GM19351 (cell line): ENCODE results near the gene EPS15.
A peak's percentile ranks its signal among the peaks of the same experiment; 100 is the strongest.
"Not testable (repeated sequence)": the region's sequence is repeated elsewhere in the genome, so short reads cannot be mapped to it uniquely, and the experiment has no call there.

Experiments used
- ATAC-seq: cut with Tn5 transposase; IDR thresholded peaks from one replicate; pipeline ENCODE4 v1.9.1; 2021; ENCODE audit warnings: mild to moderate bottlenecking, moderate library complexity; ENCODE audit not compliant: unreplicated experiment

Gene EPS15

DNA sequence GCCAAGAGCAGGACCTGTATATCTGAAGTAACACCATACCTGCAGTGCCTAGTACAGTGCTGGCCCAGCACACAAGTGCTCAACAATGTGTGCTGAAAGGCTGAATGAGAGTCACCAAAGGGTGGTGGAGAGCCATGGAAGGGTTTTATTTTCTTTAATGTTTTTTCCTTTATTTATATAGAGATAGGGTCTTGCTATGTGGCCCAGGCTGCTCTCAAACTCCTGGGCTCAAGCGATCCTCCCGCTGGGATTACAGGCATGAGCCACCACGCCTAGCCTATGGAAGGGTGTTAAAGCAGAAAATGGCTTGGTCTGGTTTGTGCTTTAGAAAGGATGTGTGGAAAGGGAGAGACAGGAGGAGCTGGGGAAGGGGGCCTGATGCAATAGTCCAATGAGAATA, 175.4 kb downstream of the EPS15 start:
- ATAC-seq: no peak

DNA sequence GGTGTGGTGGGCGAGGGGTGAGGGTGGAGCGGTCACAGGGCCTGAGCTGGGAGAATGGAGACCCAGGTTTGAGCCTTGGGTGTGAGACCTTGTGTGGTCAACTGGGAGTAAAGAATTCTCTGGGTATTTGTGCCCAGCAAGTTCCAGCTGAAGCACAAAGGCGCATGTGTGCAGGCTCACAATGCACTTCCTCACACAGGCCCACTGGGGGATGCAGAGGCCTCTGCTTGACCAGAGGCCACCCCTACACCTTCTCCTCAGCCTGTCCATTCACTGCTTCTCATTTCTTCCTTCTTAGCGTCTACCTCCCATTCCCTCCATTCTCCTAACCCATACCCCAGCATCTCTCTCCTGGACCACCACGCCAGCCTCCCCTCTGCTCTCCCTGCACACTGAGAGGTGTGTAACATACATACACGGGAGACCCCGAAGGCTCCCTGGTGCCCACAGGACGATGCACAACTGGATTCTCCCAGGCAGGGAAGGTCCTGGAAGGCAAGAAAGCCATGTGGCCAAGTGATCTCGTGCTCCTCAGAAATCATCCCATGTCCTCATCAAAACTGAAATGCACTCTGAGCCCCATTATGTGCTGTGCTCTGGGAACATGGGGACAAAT, 176.4 kb downstream of the EPS15 start:
- ATAC-seq: no peak

DNA sequence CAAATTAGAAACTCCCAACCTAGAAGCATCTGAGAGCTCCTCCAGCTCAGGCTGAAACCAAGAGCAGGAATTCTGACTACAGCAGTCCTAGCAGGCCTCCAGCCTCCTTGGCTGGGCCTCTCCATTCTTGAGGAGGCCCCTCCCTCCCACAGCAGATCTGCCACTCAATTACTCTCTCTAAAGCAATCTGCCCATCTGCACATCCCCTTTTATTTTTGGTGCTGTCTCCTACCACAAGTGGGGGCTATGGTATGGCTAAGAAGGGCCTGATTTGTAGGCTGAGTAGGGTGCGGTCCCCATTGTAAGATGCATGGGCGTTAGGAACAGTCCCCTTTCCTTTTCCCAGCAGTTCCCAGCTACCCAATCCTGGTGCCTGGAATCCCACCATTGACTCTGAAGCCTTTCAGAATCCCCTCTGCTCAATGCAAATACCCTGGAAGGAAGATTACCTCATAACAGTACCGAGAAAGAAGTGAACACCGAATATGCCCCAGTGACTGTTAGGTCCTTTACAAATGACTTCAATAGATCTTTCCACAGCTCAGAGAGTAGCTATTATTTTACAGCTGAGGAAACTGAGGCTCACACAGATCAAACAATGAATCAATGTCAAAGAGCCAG, 177.1 kb downstream of the EPS15 start:
- peak; percentile 65 for ATAC-seq

DNA sequence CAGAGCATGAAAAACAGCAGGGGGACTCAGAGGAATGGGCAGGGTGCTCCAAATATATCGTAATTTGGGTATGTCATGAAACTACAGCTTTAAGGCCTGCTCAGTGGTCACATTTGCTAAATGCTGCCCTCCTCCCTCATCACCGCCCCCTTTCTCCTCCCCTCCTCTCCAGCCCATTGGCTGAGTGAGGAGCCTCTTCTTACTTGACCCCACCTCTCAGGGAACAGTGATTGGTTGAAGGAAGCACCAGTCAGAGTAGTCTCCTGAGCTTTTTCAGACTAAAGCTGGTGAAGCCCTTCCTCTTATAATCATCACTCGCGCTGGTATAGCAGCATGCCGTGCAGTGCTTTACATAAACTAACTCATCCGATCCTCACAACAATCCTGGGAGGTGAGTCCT, 178.7 kb downstream of the EPS15 start:
- no peak for ATAC-seq

DNA sequence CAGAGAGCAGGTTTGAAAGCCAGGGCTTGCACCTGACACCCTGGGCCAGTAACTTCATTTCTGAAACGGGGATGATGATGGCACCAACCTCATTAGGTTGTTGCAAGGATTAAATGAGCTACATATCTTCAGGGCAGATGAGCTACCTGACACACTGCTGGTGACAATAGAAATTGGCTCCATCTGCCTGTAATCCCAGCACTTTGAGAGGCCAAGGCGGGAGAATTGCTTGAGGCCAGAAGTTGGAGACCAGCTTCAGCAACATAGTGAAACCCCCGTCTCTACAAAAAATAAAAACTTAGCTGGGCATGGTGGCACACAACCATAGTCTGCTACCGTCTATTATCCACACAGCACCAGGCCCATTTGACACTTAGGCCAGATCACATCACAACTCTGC, 182.4 kb downstream of the EPS15 start:
- no peak for ATAC-seq

DNA sequence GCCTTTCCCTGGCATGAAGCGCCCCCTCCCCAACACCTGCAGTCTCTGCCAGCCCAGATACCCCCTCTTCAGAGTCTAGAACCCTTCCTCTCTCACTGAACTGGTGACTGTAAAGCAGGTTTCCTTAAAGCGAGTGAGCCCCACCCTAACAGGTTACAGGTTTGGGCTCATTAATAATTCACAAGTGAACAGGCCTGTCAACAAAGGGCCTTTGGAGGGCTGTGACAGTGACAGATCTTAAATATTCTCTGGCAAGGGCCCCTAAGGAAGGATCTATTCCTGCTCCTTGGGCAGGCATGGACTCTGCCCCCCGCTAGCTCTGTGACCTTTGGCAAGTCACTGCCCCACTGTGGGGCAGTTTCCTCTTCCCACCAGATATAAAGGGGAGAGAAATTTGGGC, 183.1 kb downstream of the EPS15 start:
- ATAC-seq: no peak

DNA sequence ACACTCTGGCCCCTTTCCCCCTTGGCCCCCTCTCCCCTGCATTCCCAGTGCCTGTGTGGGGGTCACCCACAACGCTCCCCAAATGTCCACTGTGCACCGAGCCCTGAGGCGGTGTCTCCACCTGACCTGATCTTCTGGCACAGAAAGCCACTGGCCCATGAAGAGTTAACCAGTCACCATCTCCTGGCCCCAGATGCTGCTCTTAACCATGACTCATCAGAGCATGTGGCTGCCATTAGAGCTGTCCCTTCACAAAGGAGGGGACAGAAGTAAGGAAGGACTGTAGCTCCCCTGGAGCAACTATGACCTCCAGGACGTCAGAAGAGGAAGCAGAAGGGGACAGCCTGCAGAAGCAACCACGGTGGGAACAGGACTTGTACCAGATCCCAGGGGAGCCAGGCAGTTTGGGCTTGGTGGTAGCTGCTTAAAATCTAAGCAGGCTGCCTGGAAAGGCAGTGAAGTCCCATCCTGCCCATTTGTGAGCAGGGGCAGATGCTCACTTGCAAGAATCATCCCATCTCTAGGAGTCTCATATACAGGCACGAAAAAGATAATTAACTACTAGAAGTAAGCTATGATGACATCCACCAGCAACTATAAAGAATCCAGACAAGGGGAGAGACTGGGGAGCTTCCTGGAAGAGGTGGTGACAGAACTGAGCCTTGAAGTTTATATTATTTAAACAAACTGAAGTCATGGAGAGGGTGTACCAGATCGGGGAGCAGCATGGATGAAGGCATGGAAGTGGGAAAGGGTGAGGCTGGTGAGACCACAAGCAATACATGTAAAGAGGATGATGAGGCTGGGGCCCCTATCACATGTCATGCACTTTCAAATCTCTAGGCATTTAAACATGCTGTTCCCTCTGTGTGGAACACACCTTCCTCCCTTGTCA, 187.6 kb downstream of the EPS15 start:
- peak; percentile 71 for ATAC-seq

DNA sequence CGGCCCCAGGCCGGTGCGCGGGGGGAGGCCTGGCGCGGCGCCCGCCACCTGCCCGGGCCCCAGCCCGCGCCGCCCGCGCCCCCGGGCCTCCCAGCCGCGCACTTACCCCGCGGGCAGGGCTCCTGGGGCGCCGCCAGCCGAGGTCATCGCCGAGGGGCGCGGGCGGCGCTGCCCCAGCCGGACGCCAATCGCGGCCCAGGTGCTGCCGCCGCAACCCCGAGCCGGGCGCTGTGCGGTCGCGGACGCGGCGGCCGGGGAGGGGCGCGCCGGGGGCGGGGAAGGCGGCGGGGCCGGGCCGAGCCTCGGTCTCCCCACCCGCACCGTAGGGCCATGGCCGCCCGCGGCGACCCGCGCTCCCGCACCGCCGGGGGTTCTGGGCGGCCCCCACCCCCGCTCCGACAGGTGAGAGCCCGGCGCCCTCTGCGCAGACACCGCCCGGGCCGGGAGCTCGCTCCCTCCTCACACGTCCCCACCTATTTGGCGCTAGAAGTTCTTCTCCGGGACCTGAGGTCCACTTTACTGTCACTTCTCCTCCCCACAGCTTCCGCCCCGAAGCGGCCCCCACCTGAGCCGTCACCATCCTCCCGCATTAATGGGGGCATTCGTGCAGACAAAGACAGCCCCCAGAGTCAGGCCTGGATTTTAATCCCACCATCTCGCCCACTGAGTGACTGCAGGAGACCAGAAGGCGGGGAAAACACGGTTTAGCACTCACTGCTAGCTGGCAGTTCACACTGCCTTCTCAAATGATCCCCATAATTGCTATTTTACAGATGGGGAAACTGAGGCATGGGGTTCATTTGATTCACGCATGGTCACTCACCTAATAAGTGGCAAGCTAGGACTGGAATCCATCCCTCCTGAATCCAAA, 188.5 kb downstream of the EPS15 start, which contains the start of gene TTC39A:
Gene TTC39A (minus strand): TSS at position 232 of the 871 bp plus-strand sequence. CDS start 85 bp downstream, at position 147.
- no peak for ATAC-seq

DNA sequence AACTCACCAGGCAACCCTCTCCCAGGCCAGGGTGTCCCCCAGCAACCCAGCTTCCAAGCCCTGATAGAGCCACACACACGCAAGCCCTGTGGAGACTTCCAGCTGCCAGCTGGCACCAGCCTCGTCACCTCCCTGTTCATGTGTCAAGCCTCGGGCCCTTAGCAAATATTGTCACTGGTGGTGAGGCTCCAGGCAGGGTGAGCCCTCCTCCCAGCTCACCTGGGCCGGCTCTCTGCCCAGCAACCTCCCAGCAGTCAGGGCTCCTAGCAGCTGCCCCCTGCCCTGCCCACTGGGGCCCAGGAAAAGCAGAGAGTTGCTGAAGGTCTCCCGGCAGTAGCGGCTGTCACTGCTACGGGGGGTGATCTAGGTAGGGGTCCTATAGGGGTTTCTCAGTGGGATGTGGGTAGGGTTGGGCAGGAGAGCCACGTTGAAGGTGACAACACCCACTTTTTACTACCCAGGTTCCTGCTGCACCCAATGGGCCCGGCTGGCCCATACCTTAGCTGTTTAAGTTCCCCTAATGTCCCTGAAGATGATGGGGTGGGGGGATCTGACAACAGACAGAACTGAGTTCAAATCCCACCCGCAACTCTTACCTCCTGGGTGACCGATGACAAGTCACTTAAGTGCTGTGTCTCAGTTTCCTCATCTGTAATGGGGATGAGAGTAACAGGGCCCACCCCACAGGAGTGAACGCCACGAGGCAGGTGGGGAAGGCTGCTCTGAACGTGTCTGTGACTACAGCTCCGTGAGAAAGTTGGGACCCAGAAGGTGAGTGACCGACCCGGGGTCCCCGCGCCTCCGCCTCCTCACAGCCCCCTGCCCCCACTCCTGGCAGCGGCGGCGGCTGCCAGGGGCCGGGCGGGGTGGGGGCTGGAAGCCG, 189.4 kb downstream of the EPS15 start:
- ATAC-seq: no peak

DNA sequence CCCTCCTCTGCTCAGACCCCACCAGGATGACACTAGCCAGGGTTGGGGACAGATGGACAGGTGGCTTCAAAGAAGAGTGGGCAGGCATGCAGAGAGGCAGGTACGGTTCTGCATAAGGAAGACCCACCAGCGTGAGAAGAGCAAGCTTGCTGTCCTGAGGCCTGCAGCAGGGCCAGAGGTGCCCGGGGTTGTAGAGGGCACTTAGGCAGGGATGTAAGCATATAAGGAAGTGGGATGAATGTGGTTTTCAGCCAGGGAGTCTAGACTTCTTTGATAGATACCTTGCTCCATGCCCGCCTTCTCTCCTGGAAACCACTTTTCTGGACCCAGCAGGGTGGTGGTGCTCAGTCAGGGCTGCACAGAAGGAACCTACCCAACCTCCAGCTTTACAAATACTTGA, 190.1 kb downstream of the EPS15 start:
- no peak for ATAC-seq

DNA sequence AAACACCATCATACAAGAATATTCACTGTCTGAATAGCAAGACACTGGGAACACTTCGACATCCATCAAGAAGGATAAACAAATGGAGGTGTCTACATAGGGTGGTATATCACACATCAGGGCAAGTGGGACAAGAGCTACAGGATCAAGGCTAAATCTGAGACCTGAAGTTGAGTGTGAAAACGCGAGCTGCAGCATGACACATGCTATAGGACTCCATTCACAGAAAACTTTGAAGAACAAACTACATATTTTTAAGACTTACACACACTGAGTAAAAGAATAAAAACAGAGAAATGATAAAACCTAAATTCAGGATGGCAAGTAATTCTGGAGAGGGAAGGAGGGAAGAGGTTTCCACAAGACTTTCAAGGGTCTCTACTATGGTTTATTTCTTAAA, 190.8 kb downstream of the EPS15 start:
- no peak for ATAC-seq

DNA sequence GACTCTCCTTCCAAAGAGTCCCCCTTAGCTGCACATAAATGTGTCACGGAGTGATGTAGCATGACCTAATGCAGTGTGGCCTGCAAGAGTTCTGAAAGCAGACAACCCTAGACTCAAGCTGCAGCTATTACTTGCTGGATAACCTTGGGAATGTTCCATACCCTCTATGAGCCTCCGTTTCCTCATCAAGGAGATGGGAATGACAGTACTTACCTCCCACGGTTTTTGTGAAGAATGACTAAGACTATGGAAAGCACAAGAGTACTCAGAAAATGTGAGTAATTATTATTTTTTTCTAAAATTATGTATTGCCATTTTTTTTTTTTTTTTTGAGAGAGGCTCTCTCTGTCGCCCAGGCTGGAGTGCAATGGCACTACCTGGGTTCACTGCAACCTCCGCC, 191.7 kb downstream of the EPS15 start:
- no peak for ATAC-seq

DNA sequence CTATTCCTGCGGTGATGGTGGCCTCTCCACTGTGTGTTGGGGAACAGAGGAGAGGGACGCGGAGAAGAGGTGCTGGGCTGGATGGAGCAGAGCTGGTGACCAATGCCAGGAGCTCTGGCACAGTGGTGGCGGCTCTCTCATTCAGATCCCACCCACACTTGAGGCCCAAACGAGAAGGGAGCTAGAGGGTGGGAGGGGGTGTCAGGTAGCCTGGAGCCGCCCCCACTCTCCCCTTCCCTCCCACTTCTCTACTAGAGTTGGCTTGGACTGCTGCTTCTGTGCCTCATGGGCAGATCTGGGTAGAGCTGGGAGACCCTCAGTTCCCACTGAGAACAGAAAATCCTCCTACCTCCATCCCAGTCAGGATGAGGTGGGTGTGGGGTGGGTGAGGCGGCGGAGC, 192.2 kb downstream of the EPS15 start:
- no peak for ATAC-seq

DNA sequence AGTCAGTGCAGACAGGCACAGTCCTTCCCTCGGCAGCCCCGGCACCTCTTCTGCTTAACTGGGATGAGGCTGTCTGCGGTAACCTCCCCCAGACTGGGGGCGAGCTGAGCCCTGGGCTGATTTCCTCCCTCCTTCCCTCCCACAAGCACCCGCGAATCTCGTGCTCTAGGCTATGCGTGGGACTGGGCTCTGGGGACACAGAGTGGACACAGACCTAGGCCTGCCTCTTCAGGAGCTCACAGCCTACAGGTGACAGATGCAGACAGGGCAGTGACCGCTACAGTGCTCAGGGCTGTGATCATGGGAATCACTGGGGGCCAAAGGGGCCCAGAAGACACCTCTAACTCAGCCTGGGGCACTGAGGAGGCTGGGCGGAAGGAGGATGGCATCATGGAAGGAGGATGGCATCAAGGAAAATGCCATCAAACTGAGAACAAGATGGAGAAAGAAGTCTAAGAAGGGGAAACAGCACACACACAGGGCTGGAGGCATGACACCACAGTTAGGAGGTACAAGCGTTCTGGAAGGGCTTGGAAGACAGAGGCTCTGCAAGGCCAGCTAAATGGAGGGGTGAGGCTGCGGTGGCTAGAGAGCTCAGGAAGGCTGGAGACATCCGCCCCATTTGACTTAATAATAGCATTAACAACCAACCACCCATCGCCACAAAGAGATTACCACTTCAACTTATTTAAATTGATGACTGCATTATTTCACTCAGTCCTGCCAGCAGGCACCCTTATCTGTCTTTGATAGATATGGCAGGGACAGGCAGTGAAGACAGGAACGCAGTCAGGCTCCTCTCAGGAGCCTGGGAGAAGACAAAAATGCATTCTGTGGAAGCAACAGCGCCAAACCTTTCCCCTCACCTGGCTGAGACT, 192.9 kb downstream of the EPS15 start:
- ATAC-seq: no peak

DNA sequence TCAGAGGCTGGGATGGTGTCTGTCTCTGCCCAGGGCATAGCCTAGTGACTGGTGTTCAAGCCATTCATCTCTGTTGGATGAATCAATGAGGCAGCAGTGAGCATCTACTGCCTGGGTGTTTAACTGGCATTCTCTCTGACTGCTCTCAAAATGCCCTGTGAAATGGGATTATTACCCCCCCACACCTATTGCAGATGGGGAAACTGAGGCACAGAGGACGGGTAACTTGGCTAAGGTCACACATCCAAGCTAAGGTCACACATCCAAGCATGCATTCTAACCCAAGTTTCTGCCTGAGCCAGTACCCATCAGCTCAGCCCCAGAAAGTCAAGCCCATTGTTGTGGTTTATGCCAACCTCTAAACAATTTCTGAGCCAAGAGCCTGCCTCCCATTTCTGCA, 193.7 kb downstream of the EPS15 start:
- no peak for ATAC-seq

DNA sequence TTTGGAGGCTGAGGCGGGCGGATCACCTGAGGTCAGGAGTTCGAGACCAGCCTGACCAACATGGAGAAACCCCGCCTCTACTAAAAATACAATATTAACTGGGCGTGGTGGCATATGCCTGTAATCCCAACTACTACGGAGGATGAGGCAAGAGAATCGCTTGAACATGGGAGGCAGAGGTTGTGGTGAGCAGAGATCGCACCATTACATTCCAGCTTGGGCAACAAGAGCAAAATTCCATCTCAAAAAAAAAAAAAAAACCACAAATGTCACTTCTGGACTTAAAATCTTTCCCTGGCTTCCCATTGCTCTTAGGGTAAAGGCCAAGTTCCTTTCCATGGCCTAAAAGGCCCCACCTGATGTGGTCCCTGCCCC, 194.1 kb downstream of the EPS15 start:
- not testable (repeated sequence) for ATAC-seq

DNA sequence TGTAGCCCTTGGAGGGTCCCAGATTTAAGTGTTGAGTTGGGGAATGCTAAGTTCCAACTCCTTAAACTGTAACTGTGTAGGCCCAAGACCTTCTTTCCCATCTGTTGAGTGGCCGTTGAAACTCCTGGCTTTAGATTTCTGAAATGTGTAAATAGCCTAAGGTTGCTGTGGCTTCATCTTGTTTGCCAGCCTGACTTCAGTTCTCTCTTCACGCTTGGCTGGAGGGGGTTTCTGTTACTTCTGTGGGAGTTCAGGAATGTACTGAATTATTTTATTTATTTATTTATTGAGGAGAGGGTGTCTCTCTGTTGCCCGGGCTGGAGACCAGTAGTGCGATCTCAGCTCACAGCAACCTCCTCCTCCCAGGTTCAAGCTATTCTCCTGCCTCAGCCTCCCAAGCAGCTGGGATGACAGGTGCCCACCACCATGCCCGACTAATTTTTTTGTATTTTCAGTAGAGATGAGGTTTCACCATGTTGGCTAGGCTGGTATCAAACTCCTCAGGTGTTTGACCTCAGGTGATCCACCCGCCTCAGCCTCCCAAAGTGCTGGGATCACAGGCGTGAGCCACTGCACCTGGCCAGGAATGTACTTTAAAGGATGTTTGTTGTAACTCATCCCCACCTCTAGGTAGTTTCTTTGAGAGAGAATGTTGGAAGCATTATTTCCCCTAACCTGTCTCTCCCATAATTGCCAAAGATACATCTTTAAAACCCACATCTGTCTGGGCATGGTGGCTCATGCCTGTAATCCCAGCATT, 194.6 kb downstream of the EPS15 start:
- no peak for ATAC-seq

DNA sequence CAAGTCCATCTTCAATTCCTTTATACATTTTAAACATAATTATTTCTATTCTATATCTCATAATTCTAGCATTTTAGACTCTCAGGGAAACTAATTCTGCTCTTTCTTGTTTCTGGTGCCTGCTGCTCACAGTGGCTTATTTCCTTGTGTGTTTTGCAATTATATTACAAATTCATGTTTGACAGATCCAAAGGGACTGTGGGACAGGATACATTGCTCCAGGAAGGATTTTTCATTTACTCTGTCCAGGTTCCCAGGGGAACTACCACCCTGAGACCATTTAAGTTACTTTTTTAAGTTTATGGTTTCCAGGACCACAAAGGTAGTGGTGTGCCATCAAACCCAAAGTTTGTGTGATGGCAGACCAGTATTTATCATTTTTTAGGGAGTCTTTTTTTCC, 195.3 kb downstream of the EPS15 start:
- ATAC-seq: no peak
